ENCODE data around the gene INPP5B.

DNA sequence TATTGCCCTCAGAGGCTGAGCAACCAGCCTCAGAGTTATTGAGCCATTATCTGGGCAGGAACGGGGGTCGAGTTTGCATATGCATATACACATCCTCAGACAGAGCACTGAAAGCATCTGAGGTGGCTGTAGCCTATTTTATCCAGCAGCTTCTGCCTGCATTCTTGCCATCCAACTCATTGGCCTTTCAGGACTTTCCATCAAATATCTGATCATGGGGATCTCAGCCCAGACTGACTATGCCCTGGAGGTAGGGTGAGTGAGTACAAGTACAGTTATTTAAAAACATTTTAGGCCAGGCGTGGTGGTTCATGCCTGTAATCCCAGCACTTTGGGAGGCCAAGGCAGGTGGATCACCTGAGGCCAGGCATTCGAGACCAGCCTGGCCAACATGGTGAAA, 85.7 kb downstream of the INPP5B start:
- TF ChIP-seq, protein P1, sequence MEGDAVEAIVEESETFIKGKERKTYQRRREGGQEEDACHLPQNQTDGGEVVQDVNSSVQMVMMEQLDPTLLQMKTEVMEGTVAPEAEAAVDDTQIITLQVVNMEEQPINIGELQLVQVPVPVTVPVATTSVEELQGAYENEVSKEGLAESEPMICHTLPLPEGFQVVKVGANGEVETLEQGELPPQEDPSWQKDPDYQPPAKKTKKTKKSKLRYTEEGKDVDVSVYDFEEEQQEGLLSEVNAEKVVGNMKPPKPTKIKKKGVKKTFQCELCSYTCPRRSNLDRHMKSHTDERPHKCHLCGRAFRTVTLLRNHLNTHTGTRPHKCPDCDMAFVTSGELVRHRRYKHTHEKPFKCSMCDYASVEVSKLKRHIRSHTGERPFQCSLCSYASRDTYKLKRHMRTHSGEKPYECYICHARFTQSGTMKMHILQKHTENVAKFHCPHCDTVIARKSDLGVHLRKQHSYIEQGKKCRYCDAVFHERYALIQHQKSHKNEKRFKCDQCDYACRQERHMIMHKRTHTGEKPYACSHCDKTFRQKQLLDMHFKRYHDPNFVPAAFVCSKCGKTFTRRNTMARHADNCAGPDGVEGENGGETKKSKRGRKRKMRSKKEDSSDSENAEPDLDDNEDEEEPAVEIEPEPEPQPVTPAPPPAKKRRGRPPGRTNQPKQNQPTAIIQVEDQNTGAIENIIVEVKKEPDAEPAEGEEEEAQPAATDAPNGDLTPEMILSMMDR (conservative IDR thresholded peaks at IDR 0.05; ENCODE audit: low read length), result no peak
- no peak for TF ChIP-seq EZH2phosphoT487 (IDR thresholded peaks at IDR 0.05; ENCODE audit: borderline replicate concordance)

Data from Loucy (cell line).